GM12874 (cell line): ENCODE measurements around the gene PSMD11.

Experiments
- CTCF ChIP-seq: IDR thresholded peaks from 2 replicates; pipeline ENCODE4 v1.5.1; 2011; ENCODE audit warnings: low read depth, mild to moderate bottlenecking, control low read depth, low read length, moderate library complexity; ENCODE audit not compliant: insufficient read depth

PSMD11 gene

GRCh38 chr17:32443827-32444300 lies 446 bp upstream of the PSMD11 start:
- TF ChIP-seq CTCF, result no peak

GRCh38 chr17:32445074-32445415 lies 735 bp downstream of the PSMD11 start:
- TF ChIP-seq CTCF, result no peak

GRCh38 chr17:32445497-32445896 lies 1.2 kb downstream of the PSMD11 start:
- no peak for TF ChIP-seq CTCF

GRCh38 chr17:32445971-32446370 lies 1.7 kb downstream of the PSMD11 start:
- TF ChIP-seq CTCF, result no peak

- TF ChIP-seq CTCF, result no peak
These were observed 2.6 kb downstream of the PSMD11 start for GRCh38 chr17:32446949-32447348.

GRCh38 chr17:32449963-32450362 lies 5.7 kb downstream of the PSMD11 start:
- TF ChIP-seq CTCF, result no peak

- no peak for TF ChIP-seq CTCF
These were observed 7.6 kb downstream of the PSMD11 start for GRCh38 chr17:32451879-32452278.

- TF ChIP-seq CTCF, result no peak
These were observed 8.0 kb downstream of the PSMD11 start for GRCh38 chr17:32452281-32452680.
